Neural progenitor cell (in vitro differentiated cells): ENCODE results near the gene GRIN2D. TPM values are rescaled to one million over a fixed set of nuclear protein-coding genes. Genes with fewer than 3 reads are reported as not detected.
A peak's percentile ranks its signal among the peaks of the same experiment; 100 is the strongest.

Source experiments
- DNase-seq: peaks from one replicate; pipeline ENCODE4 v3.0.0-alpha.2; 2016; ENCODE audit warnings: low spot score
- H2AFZ ChIP-seq: fragments of 200-600 bp; sonication (generic); replicated peaks from 2 replicates; pipeline ENCODE4 v1.6.1; 2016; ENCODE audit warnings: antibody characterized with exemption
- H3F3A ChIP-seq: fragments of 200-600 bp; sonication (generic); 2 replicates; pipeline ENCODE4 v1.6.1; 2016; ENCODE audit warnings: antibody characterized with exemption, low read depth
- H3K27ac ChIP-seq: fragments of 200-600 bp; sonication (generic); 2 replicates; pipeline ENCODE4 v1.5.1; 2016; ENCODE audit warnings: mild to moderate bottlenecking
- H3K27me3 ChIP-seq: fragments of 200-600 bp; sonication (generic); 2 replicates; pipeline ENCODE4 v1.6.1; 2016; ENCODE audit warnings: mild to moderate bottlenecking, moderate library complexity
- H3K36me3 ChIP-seq: fragments of 200-600 bp; sonication (generic); 2 replicates; pipeline ENCODE4 v1.5.1; 2016
- H3K4me1 ChIP-seq: fragments of 200-600 bp; sonication (generic); 2 replicates; pipeline ENCODE4 v1.6.1; 2016; ENCODE audit warnings: mixed run types
- H3K4me2 ChIP-seq: fragments of 200-600 bp; sonication (generic); 2 replicates; pipeline ENCODE4 v1.6.1; 2016
- H3K4me3 ChIP-seq: fragments of 200-600 bp; sonication (generic); 2 replicates; pipeline ENCODE4 v1.5.1; 2016
- H3K79me2 ChIP-seq: fragments of 200-600 bp; sonication (generic); 2 replicates; pipeline ENCODE4 v1.6.1; 2016; ENCODE audit warnings: low read depth
- H3K9ac ChIP-seq: fragments of 200-600 bp; sonication (generic); 2 replicates; pipeline ENCODE4 v1.6.1; 2016
- H3K9me3 ChIP-seq: fragments of 200-600 bp; sonication (generic); 2 replicates; pipeline ENCODE4 v1.5.1; 2016; ENCODE audit warnings: low read depth
- H4K20me1 ChIP-seq: fragments of 200-600 bp; sonication (generic); 2 replicates; pipeline ENCODE4 v1.6.1; 2016; ENCODE audit warnings: low read depth
- H3K27ac Mint-ChIP-seq: 3 replicates; pipeline ENCODE4 v1.8.0; 2021; ENCODE audit warnings: mixed read lengths
- H3K27me3 Mint-ChIP-seq: 2 replicates; pipeline ENCODE4 v1.8.0; 2022; ENCODE audit warnings: low read depth, mild to moderate bottlenecking, inconsistent platforms, moderate library complexity, mixed read lengths; ENCODE audit not compliant: insufficient read depth
- H3K36me3 Mint-ChIP-seq: 3 replicates; pipeline ENCODE4 v1.8.0; 2021; ENCODE audit warnings: mixed read lengths
- H3K4me1 Mint-ChIP-seq: 3 replicates; pipeline ENCODE4 v1.8.0; 2021; ENCODE audit warnings: mixed read lengths
- H3K4me3 Mint-ChIP-seq: 3 replicates; pipeline ENCODE4 v1.8.0; 2021; ENCODE audit warnings: mild to moderate bottlenecking, moderate library complexity, mixed read lengths
- H3K9me3 Mint-ChIP-seq: 3 replicates; pipeline ENCODE4 v1.8.0; 2020; ENCODE audit warnings: mixed read lengths
- EZH2 ChIP-seq: fragments of 200-600 bp; sonication (generic); IDR thresholded peaks from 2 replicates; pipeline ENCODE4 v1.6.1; 2017; ENCODE audit warnings: antibody characterized with exemption, mild to moderate bottlenecking, moderate library complexity
- EZH2phosphoT487 ChIP-seq: fragments of 200-600 bp; sonication (generic); IDR thresholded peaks from 2 replicates; pipeline ENCODE4 v1.6.1; 2017; ENCODE audit warnings: antibody characterized with exemption
- total RNA-seq: library from RNA; depleted of rRNA; stranded (reverse); fragments of >200 nt; gene quantifications from 2 replicates; pipeline ENCODE4 v1.2.3, GENCODE V29; 2015; ENCODE audit warnings: low replicate concordance
- TF ChIP-seq, protein P1 (sequence below): fragments of 200-600 bp; sonication (generic); IDR thresholded peaks from 2 replicates; pipeline ENCODE4 v1.5.1; 2017; ENCODE audit warnings: antibody characterized with exemption, mild to moderate bottlenecking

GRIN2D gene
- total RNA-seq, 1 donor from 2014 or later: 0.45 TPM

DNA sequence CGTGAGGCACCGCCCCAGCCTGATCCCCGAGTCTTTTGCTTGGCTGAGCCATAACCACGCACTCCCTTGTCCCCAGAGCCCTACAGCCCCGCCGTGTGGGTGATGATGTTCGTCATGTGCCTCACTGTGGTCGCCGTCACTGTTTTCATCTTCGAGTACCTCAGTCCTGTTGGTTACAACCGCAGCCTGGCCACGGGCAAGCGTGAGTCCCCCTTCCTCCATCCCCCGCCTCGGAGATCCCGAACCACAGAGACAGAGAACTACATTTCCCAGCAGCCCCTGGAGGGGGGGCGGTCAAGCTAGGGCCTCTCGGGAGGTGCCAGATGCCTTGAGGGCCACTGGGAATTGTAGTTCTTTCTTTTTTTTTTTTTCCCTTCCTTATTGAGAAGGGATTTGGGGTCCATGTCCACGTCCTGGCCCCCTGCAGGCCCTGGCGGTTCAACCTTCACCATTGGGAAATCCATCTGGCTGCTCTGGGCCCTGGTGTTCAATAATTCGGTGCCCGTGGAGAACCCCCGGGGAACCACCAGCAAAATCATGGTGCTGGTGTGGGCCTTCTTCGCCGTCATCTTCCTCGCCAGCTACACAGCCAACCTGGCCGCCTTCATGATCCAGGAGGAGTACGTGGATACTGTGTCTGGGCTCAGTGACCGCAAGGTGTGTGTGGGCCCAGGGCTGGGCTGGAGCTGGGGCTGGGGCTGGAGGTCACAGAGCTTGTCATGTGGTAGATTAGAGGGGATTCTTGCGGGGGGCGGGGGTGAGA lies 25.9 kb downstream of the GRIN2D start:
- peaks cover 9% of the 10 kb centered on the region for H3F3A ChIP-seq
- no peak overlapping the region for H3K9ac ChIP-seq
- H3K27ac ChIP-seq: no peak overlapping the region
- no peaks in the 10 kb centered on the region for H3K36me3 ChIP-seq
- H3K27me3 ChIP-seq: peaks cover 10% of the 10 kb centered on the region
- H4K20me1 ChIP-seq: no peaks in the 10 kb centered on the region
- peak overlapping the region; percentile 81 for H3K27ac Mint-ChIP-seq
- peak; percentile 85 for DNase-seq
- H3K79me2 ChIP-seq: no peaks in the 10 kb centered on the region
- H3K4me1 Mint-ChIP-seq: peaks cover 31% of the 10 kb centered on the region
- H3K4me3 ChIP-seq: no peak overlapping the region
- no peak overlapping the region for H3K4me2 ChIP-seq
- peaks cover 14% of the 10 kb centered on the region for H3K27me3 Mint-ChIP-seq
- H3K4me1 ChIP-seq: no peaks in the 10 kb centered on the region
- peak overlapping the region; percentile 67 for H3K4me3 Mint-ChIP-seq
- H3K9me3 ChIP-seq: no peaks in the 10 kb centered on the region
- H3K36me3 Mint-ChIP-seq: no peaks in the 10 kb centered on the region
- no peak overlapping the region for H2AFZ ChIP-seq
- TF ChIP-seq EZH2phosphoT487 (no peak), EZH2 (no peak)
- TF ChIP-seq, protein P1, sequence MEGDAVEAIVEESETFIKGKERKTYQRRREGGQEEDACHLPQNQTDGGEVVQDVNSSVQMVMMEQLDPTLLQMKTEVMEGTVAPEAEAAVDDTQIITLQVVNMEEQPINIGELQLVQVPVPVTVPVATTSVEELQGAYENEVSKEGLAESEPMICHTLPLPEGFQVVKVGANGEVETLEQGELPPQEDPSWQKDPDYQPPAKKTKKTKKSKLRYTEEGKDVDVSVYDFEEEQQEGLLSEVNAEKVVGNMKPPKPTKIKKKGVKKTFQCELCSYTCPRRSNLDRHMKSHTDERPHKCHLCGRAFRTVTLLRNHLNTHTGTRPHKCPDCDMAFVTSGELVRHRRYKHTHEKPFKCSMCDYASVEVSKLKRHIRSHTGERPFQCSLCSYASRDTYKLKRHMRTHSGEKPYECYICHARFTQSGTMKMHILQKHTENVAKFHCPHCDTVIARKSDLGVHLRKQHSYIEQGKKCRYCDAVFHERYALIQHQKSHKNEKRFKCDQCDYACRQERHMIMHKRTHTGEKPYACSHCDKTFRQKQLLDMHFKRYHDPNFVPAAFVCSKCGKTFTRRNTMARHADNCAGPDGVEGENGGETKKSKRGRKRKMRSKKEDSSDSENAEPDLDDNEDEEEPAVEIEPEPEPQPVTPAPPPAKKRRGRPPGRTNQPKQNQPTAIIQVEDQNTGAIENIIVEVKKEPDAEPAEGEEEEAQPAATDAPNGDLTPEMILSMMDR: no peak
- no peaks in the 10 kb centered on the region for H3K9me3 Mint-ChIP-seq

DNA sequence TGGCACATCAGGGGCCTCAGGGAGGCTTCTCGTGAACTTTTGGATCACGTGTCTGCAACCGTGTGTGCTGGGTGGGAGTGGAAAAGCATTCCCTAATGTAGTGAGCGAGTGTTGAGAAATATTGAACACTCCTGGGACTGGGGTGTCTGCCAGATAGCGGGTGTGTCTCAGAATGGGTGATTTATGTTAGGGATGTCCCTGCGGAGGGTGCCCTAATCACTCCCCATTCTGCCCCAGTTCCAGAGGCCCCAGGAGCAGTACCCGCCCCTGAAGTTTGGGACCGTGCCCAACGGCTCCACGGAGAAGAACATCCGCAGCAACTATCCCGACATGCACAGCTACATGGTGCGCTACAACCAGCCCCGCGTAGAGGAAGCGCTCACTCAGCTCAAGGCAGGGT lies 28.1 kb downstream of the GRIN2D start:
- H3K9me3 ChIP-seq: no peaks in the 10 kb centered on the region
- no peak overlapping the region for H3K4me2 ChIP-seq
- no peak for TF ChIP-seq EZH2
- TF ChIP-seq, protein P1: no peak
- no peak for TF ChIP-seq EZH2phosphoT487
- H4K20me1 ChIP-seq: no peaks in the 10 kb centered on the region
- Mint-ChIP-seq H3K4me3 (no peak overlapping the region), H3K4me1 (peaks cover 25% of the 10 kb centered on the region), H3K27ac (no peak overlapping the region), H3K27me3 (peaks cover 7% of the 10 kb centered on the region), H3K9me3 (no peaks in the 10 kb centered on the region), H3K36me3 (no peaks in the 10 kb centered on the region)
- H3F3A ChIP-seq: no peaks in the 10 kb centered on the region
- no peak overlapping the region for H3K9ac ChIP-seq
- H3K36me3 ChIP-seq: no peaks in the 10 kb centered on the region
- no peak overlapping the region for H3K4me3 ChIP-seq
- no peak overlapping the region for H3K27ac ChIP-seq
- no peaks in the 10 kb centered on the region for H3K27me3 ChIP-seq
- peaks cover 4% of the 10 kb centered on the region for H3K4me1 ChIP-seq
- H3K79me2 ChIP-seq: no peaks in the 10 kb centered on the region
- no peak overlapping the region for H2AFZ ChIP-seq
- no peak for DNase-seq

DNA sequence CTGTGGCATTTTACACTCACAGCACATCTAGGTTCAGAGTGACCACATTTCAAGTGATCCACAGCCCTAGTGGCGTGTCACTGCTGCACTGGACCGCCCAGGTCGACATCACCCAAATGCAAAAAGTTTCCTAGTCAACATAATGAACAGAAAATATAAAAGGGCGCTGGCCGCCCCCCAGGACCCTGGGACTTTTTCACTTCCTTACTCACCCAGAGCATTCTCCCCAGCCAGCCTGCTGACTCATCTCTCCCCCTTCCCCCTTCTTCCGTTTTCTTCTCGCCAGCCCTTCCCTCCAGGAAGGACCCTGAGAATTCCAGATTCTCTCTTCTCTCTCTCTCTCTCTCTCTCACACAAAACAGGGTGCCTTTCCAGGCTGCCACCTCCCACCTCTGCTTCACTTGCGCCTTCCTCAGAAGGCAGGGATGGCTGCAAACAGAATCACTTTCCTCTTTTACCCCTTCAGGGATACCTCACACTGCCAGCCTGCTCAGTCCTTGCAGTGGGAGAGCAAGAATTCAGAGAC lies 31.3 kb downstream of the GRIN2D start:
- peaks cover 4% of the 10 kb centered on the region for H3K4me1 ChIP-seq
- no peaks in the 10 kb centered on the region for H3K36me3 ChIP-seq
- no peaks in the 10 kb centered on the region for H3K9me3 ChIP-seq
- H3K36me3 Mint-ChIP-seq: no peaks in the 10 kb centered on the region
- H3K4me1 Mint-ChIP-seq: peaks cover 6% of the 10 kb centered on the region
- H3K9ac ChIP-seq: no peak overlapping the region
- peak overlapping the region; percentile 71 for H3K4me3 Mint-ChIP-seq
- peak overlapping the region; percentile 80 for H3K27ac Mint-ChIP-seq
- H2AFZ ChIP-seq: no peak overlapping the region
- H3K4me3 ChIP-seq: no peak overlapping the region
- H3K27ac ChIP-seq: no peak overlapping the region
- peaks cover 3% of the 10 kb centered on the region for H3K27me3 Mint-ChIP-seq
- no peaks in the 10 kb centered on the region for H3K27me3 ChIP-seq
- H3K4me2 ChIP-seq: no peak overlapping the region
- H4K20me1 ChIP-seq: no peaks in the 10 kb centered on the region
- H3K79me2 ChIP-seq: no peaks in the 10 kb centered on the region
- DNase-seq: no peak
- H3F3A ChIP-seq: no peaks in the 10 kb centered on the region
- no peaks in the 10 kb centered on the region for H3K9me3 Mint-ChIP-seq
- TF ChIP-seq, protein P1: no peak
- TF ChIP-seq EZH2phosphoT487 (no peak), EZH2 (no peak)
